Astrocyte (in vitro differentiated cells and primary cell): ENCODE measurements around the gene SCAF8. TPM values are rescaled to one million over a fixed set of nuclear protein-coding genes. Genes with fewer than 3 reads are reported as not detected.

Source experiments
- DNase-seq: peaks from one replicate; pipeline ENCODE4 v3.0.0-alpha.2; 2010; ENCODE audit warnings: low read depth
- FAIRE-seq: peaks from 2 replicates; lab custom pipeline; 2011; peaks lifted over from hg19 to GRCh38; lab: Jason Lieb, UNC
- H2AFZ ChIP-seq: 2 replicates; pipeline ENCODE4 v1.6.0; 2012; ENCODE audit warnings: low read depth, low read length, inconsistent platforms
- H3K27ac ChIP-seq: 2 replicates; pipeline ENCODE4 v1.5.1; 2011; ENCODE audit warnings: low read depth, low read length, inconsistent platforms
- H3K27me3 ChIP-seq: 2 replicates; pipeline ENCODE4 v1.6.0; 2011; ENCODE audit warnings: low read length, inconsistent platforms; ENCODE audit not compliant: insufficient read depth
- H3K36me3 ChIP-seq: 2 replicates; pipeline ENCODE4 v1.5.1; 2011; ENCODE audit warnings: low read length, inconsistent platforms; ENCODE audit not compliant: insufficient read depth
- H3K4me1 ChIP-seq: 2 replicates; pipeline ENCODE4 v1.5.1; 2011; ENCODE audit warnings: low read length, inconsistent platforms; ENCODE audit not compliant: insufficient read depth
- H3K4me2 ChIP-seq: 2 replicates; pipeline ENCODE4 v1.6.0; 2012; ENCODE audit warnings: low read length, inconsistent platforms
- H3K4me3 ChIP-seq: 2 replicates; pipeline ENCODE4 v1.5.1; 2011; ENCODE audit warnings: low read depth, mild to moderate bottlenecking, low read length, inconsistent platforms; ENCODE audit not compliant: insufficient read depth
- H3K79me2 ChIP-seq: 2 replicates; pipeline ENCODE4 v1.6.0; 2012; ENCODE audit warnings: mild to moderate bottlenecking, low read length, inconsistent platforms; ENCODE audit not compliant: insufficient read depth
- H3K9ac ChIP-seq: 2 replicates; pipeline ENCODE4 v1.6.0; 2012; ENCODE audit warnings: mild to moderate bottlenecking, low read length, inconsistent platforms
- H3K9me3 ChIP-seq: 2 replicates; pipeline ENCODE4 v1.5.1; 2012; ENCODE audit warnings: low read depth, mild to moderate bottlenecking, low read length, inconsistent platforms; ENCODE audit not compliant: insufficient read depth
- H4K20me1 ChIP-seq: 2 replicates; pipeline ENCODE4 v1.6.0; 2012; ENCODE audit warnings: low read length, inconsistent platforms; ENCODE audit not compliant: insufficient read depth
- H3K27ac Mint-ChIP-seq: one replicate; pipeline ENCODE4 v1.8.0; 2021; ENCODE audit warnings: mild to moderate bottlenecking, mixed read lengths; ENCODE audit not compliant: unreplicated experiment
- H3K27me3 Mint-ChIP-seq: one replicate; pipeline ENCODE4 v1.8.0; 2021; ENCODE audit warnings: low read depth, mixed read lengths; ENCODE audit not compliant: unreplicated experiment
- H3K36me3 Mint-ChIP-seq: one replicate; pipeline ENCODE4 v1.8.0; 2021; ENCODE audit warnings: low read depth, mixed read lengths; ENCODE audit not compliant: unreplicated experiment
- H3K4me1 Mint-ChIP-seq: one replicate; pipeline ENCODE4 v1.8.0; 2021; ENCODE audit warnings: low read depth, mixed read lengths; ENCODE audit not compliant: unreplicated experiment
- H3K4me3 Mint-ChIP-seq: one replicate; pipeline ENCODE4 v1.8.0; 2021; ENCODE audit warnings: mild to moderate bottlenecking, moderate library complexity, mixed read lengths; ENCODE audit not compliant: unreplicated experiment
- H3K9me3 Mint-ChIP-seq: one replicate; pipeline ENCODE4 v1.8.0; 2021; ENCODE audit warnings: mild to moderate bottlenecking, mixed read lengths; ENCODE audit not compliant: unreplicated experiment
- CTCF ChIP-seq: IDR thresholded peaks from 2 replicates; pipeline ENCODE4 v1.5.1; 2011; ENCODE audit warnings: low read depth, mild to moderate bottlenecking, inconsistent platforms, low read length, moderate library complexity; ENCODE audit not compliant: insufficient read depth
- EZH2 ChIP-seq: IDR thresholded peaks from 2 replicates; pipeline ENCODE4 v1.6.1; 2012; ENCODE audit warnings: mild to moderate bottlenecking, low read length, inconsistent platforms; ENCODE audit not compliant: insufficient read depth
- total RNA-seq: library from RNA; stranded (reverse); gene quantifications from 2 replicates; pipeline ENCODE4 v1.2.1, GENCODE V29; 2021

Gene SCAF8
- total RNA-seq, 1 donor from 2014 or later: 36.0 TPM

- H3K27ac ChIP-seq: peak overlapping the region; percentile 97
- H3K4me2 ChIP-seq: peak overlapping the region; percentile 92
- peak overlapping the region; percentile 98 for H3K9ac ChIP-seq
- Mint-ChIP-seq H3K4me3 (peak overlapping the region; percentile 92), H3K36me3 (peaks cover 6% of the 10 kb centered on the region), H3K4me1 (peaks cover 11% of the 10 kb centered on the region), H3K27ac (peak overlapping the region; percentile 91), H3K9me3 (no peaks in the 10 kb centered on the region), H3K27me3 (no peaks in the 10 kb centered on the region)
- TF ChIP-seq CTCF: no peak
- no peak for TF ChIP-seq EZH2
- DNase-seq (peak; percentile 56), FAIRE-seq (no peak)
- no peaks in the 10 kb centered on the region for H3K36me3 ChIP-seq
- H2AFZ ChIP-seq: peak overlapping the region; percentile 80
- H3K4me3 ChIP-seq: peak overlapping the region; percentile 90
- H3K4me1 ChIP-seq: peaks cover 17% of the 10 kb centered on the region
- peaks cover 35% of the 10 kb centered on the region for H4K20me1 ChIP-seq
- H3K9me3 ChIP-seq: no peaks in the 10 kb centered on the region
- H3K27me3 ChIP-seq: no peaks in the 10 kb centered on the region
- H3K79me2 ChIP-seq: peaks cover 41% of the 10 kb centered on the region
Observed at GRCh38 chr6:154732538-154733182, 556 bp upstream of the SCAF8 start.

GRCh38 chr6:154733626-154734382, 588 bp downstream of the SCAF8 start:
- Mint-ChIP-seq H3K36me3 (peaks cover 6% of the 10 kb centered on the region), H3K4me3 (peak overlapping the region; percentile 88), H3K27ac (peak overlapping the region; percentile 89), H3K27me3 (no peaks in the 10 kb centered on the region), H3K9me3 (no peaks in the 10 kb centered on the region), H3K4me1 (peaks cover 21% of the 10 kb centered on the region)
- Histone ChIP-seq H3K9ac (peak overlapping the region; percentile 98), H2AFZ (peak overlapping the region; percentile 93), H3K4me3 (peak overlapping the region; percentile 90), H4K20me1 (peaks cover 47% of the 10 kb centered on the region), H3K9me3 (no peaks in the 10 kb centered on the region), H3K36me3 (no peaks in the 10 kb centered on the region), H3K4me1 (peaks cover 17% of the 10 kb centered on the region), H3K4me2 (peak overlapping the region; percentile 92), H3K27me3 (no peaks in the 10 kb centered on the region), H3K27ac (peak overlapping the region; percentile 97), H3K79me2 (peaks cover 53% of the 10 kb centered on the region)
- FAIRE-seq: no peak
- DNase-seq: peak; percentile 96
- TF ChIP-seq CTCF (no peak), EZH2 (no peak)
